ENCODE measurements around the gene IL21.

DNA sequence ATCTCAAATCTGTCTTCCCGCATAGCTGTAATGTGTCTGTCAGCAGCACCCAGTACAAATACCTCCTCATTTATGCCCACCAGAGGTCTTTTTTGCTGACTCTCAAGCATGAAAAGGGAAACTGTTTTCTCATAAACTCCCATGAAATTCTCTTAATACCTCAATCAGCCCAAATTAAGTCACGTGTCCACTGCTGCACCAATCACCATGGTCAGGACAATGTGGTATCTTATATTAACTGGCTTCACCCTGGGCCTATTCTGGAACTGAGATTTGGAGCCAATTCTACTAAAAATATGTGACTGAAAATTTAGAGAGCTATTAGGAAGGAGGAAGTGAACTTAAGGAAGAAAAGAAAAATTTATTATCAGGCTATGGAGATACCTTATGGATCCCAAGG lies 58.4 kb downstream of the IL21 start:
- TF ChIP-seq, protein P1, sequence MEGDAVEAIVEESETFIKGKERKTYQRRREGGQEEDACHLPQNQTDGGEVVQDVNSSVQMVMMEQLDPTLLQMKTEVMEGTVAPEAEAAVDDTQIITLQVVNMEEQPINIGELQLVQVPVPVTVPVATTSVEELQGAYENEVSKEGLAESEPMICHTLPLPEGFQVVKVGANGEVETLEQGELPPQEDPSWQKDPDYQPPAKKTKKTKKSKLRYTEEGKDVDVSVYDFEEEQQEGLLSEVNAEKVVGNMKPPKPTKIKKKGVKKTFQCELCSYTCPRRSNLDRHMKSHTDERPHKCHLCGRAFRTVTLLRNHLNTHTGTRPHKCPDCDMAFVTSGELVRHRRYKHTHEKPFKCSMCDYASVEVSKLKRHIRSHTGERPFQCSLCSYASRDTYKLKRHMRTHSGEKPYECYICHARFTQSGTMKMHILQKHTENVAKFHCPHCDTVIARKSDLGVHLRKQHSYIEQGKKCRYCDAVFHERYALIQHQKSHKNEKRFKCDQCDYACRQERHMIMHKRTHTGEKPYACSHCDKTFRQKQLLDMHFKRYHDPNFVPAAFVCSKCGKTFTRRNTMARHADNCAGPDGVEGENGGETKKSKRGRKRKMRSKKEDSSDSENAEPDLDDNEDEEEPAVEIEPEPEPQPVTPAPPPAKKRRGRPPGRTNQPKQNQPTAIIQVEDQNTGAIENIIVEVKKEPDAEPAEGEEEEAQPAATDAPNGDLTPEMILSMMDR (IDR thresholded peaks at IDR 0.05; ENCODE audit: insufficient read depth, low read length): no peak
- TF ChIP-seq POLR2AphosphoS5 (IDR thresholded peaks at IDR 0.05; ENCODE audit: low read depth): no peak
